ENCODE measurements around the gene CCR9. TPM values are rescaled to one million over a fixed set of nuclear protein-coding genes. Genes with fewer than 3 reads are reported as not detected.

The CCR9 gene
- total RNA-seq, 4 donors from 2014 or later: 0.14 to 1.3 TPM; not detected in 2

DNA sequence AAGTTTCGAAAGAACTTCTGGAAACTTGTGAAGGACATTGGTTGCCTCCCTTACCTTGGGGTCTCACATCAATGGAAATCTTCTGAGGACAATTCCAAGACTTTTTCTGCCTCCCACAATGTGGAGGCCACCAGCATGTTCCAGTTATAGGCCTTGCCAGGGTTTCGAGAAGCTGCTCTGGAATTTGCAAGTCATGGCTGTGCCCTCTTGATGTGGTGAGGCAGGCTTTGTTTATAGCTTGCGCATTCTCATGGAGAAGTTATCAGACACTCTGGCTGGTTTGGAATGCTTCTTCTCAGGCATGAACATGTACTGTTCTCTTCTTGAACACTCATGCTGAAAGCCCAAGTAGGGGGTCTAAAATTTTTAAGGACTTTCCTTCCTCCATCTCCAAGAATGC, 61.0 kb downstream of the CCR9 start:
- intact Hi-C loops (cut with DNase I; ENCODE audit: low total_unique reads): no loop called here
- 95% methylated on average over 3 of the region's 3 CpGs; no CpG with 5 or more reads in 1 of the 2 donors for WGBS, 2 donors (ENCODE audit: low coverage in 1 of 2)
- Histone ChIP-seq H3K36me3 (peaks cover 0 to 30% (median 7%) of the 10 kb centered on the region in 4 donors), H3K4me1 (peaks cover 0 to 12% (median 3%) of the 10 kb centered on the region in 4 donors), H3K9me3 (no peaks in the 10 kb centered on the region), H3K4me3 (no peak overlapping the region), H3K27ac (peak overlapping the region; percentile 21 to 51 (median 35)), H3K27me3 (no peaks in the 10 kb centered on the region)
- in situ Hi-C loops (cut with MboI; ENCODE audit: low pct_ligation_motif_present in 1 of 4, low pct_unique_long_range_greater_than_20kb in 1 of 4, low sequenced_read_pairs in 3 of 4): loop anchor here (10.0 to 25.0 kb wide), 5 partner anchors 137 to 440 kb away; partner anchors contain the start of genes CCR1 (in 2 of the 4), CCR2 (in 1 of the 4) and CCR5 (in 1 of the 4)
- TF ChIP-seq, protein P1, sequence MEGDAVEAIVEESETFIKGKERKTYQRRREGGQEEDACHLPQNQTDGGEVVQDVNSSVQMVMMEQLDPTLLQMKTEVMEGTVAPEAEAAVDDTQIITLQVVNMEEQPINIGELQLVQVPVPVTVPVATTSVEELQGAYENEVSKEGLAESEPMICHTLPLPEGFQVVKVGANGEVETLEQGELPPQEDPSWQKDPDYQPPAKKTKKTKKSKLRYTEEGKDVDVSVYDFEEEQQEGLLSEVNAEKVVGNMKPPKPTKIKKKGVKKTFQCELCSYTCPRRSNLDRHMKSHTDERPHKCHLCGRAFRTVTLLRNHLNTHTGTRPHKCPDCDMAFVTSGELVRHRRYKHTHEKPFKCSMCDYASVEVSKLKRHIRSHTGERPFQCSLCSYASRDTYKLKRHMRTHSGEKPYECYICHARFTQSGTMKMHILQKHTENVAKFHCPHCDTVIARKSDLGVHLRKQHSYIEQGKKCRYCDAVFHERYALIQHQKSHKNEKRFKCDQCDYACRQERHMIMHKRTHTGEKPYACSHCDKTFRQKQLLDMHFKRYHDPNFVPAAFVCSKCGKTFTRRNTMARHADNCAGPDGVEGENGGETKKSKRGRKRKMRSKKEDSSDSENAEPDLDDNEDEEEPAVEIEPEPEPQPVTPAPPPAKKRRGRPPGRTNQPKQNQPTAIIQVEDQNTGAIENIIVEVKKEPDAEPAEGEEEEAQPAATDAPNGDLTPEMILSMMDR (IDR thresholded peaks at IDR 0.05): no peak
- no peak for TF ChIP-seq POLR2A (IDR thresholded peaks at IDR 0.05)
- TF ChIP-seq POLR2AphosphoS5 (IDR thresholded peaks at IDR 0.05): no peak
- TF ChIP-seq EP300 (IDR thresholded peaks at IDR 0.05; ENCODE audit: low read depth): no peak
- no peak for DNase-seq

DNA sequence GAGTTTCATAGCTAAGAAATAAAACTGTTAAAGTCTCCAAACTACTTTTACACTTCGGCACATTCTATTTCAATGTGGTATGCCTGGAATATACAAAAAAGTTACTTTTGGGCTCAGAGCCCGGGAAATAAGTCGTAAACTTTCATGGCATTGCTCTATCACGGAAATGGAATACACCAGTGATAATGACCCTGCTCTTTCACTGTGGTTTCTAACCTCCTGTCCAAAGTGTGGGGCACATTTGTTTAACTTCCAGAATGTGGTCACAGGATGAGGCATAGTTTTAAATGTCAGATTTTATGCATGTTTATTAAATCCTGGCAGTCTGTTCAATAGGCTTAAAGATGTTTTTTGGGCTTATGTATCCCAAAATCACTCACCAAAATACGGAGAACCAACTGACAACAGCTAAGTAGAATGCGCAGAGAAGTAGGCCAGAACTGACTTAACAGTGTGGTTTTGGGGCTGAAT, 62.0 kb downstream of the CCR9 start:
- no peak overlapping the region for H3K4me3 ChIP-seq
- DNase-seq: no peak
- peaks cover 0 to 40% (median 11%) of the 10 kb centered on the region in 4 donors for H3K36me3 ChIP-seq
- peaks cover 0 to 12% (median 3%) of the 10 kb centered on the region in 4 donors for H3K4me1 ChIP-seq
- H3K27me3 ChIP-seq: no peaks in the 10 kb centered on the region
- no peaks in the 10 kb centered on the region for H3K9me3 ChIP-seq
- intact Hi-C loops (cut with DNase I; ENCODE audit: low total_unique reads): no loop called here
- in situ Hi-C loops (cut with MboI; ENCODE audit: low pct_ligation_motif_present in 1 of 4, low pct_unique_long_range_greater_than_20kb in 1 of 4, low sequenced_read_pairs in 3 of 4): loop anchor here (10.0 to 25.0 kb wide), 5 partner anchors 136 to 439 kb away; partner anchors contain the start of genes CCR1 (in 2 of the 4), CCR2 (in 1 of the 4) and CCR5 (in 1 of the 4)
- 57 to 69% methylated on average over 3 to 6 of the region's 6 CpGs for WGBS, 2 donors (ENCODE audit: low coverage in 1 of 2)
- no peak for TF ChIP-seq EP300 (IDR thresholded peaks at IDR 0.05; ENCODE audit: low read depth)
- no peak for TF ChIP-seq POLR2A (IDR thresholded peaks at IDR 0.05)
- peak in 1 of 3 donors; percentile 37 for TF ChIP-seq POLR2AphosphoS5 (IDR thresholded peaks at IDR 0.05)
- peak overlapping the region; percentile 32 to 51 (median 42) for H3K27ac ChIP-seq

DNA sequence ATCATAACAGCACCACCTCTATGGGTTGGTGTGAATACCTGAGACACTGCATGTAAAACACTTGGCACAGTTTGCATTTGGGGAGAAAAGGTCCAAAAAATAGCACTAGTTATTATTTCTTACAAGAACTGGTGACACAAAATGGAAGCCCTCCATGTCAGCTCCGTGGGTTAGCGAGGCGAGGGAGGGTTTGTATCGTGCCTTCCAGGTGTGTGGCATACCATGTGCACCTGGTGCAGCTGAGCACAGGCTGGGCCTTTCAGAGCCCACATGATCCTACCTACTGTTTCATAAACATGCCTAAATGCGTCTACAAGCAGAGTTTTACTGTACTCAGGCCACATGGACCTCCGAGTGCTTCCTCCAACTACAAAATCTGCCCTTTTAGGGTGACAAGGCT, 62.5 kb downstream of the CCR9 start:
- no peak overlapping the region for H3K4me3 ChIP-seq
- H3K9me3 ChIP-seq: no peaks in the 10 kb centered on the region
- WGBS, 2 donors (ENCODE audit: low coverage in 1 of 2): 90% methylated on average over 6 of the region's 6 CpGs; no CpG with 5 or more reads in 1 of the 2 donors
- peak overlapping the region; percentile 32 to 51 (median 42) for H3K27ac ChIP-seq
- no peaks in the 10 kb centered on the region for H3K27me3 ChIP-seq
- intact Hi-C loops (cut with DNase I; ENCODE audit: low total_unique reads) (no loop called here), in situ Hi-C loops (cut with MboI; ENCODE audit: low pct_ligation_motif_present in 1 of 4, low pct_unique_long_range_greater_than_20kb in 1 of 4, low sequenced_read_pairs in 3 of 4) (loop anchor here (10.0 to 25.0 kb wide), 5 partner anchors 136 to 438 kb away; partner anchors contain the start of genes CCR1 (in 2 of the 4), CCR2 (in 1 of the 4) and CCR5 (in 1 of the 4))
- H3K4me1 ChIP-seq: peaks cover 0 to 12% (median 3%) of the 10 kb centered on the region in 4 donors
- TF ChIP-seq POLR2AphosphoS5 (IDR thresholded peaks at IDR 0.05) (no peak), EP300 (IDR thresholded peaks at IDR 0.05; ENCODE audit: low read depth) (no peak), POLR2A (IDR thresholded peaks at IDR 0.05) (no peak)
- TF ChIP-seq, protein P1 (IDR thresholded peaks at IDR 0.05): no peak
- no peak for DNase-seq
- H3K36me3 ChIP-seq: peaks cover 0 to 46% (median 13%) of the 10 kb centered on the region in 4 donors

DNA sequence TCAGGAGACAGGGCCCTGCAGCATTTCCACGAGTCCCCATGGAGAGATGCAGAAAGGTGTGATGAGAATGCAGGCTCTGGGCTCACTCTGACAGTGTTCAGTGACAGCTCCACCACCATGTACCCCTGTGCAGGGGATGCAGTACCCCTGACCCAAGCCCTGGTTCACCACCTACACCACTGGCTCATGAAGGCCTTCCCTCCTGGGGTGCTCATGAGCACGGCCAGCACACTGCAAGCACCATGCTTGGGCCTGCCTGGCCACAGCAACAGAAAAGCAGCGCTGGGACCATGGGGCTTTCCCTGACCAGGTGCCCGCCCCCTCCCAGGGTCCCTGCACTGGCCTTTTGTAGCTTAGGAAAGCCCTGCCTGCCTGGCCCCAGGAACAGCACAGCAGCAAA, 63.1 kb downstream of the CCR9 start:
- no peak for TF ChIP-seq EP300 (IDR thresholded peaks at IDR 0.05; ENCODE audit: low read depth)
- TF ChIP-seq POLR2A (IDR thresholded peaks at IDR 0.05): no peak
- TF ChIP-seq POLR2AphosphoS5 (IDR thresholded peaks at IDR 0.05): no peak
- TF ChIP-seq, protein P1 (IDR thresholded peaks at IDR 0.05): no peak
- WGBS, 2 donors (ENCODE audit: low coverage in 1 of 2): 89% methylated on average over 4 of the region's 4 CpGs; no CpG with 5 or more reads in 1 of the 2 donors
- in situ Hi-C loops (cut with MboI; ENCODE audit: low pct_ligation_motif_present in 1 of 4, low pct_unique_long_range_greater_than_20kb in 1 of 4, low sequenced_read_pairs in 3 of 4): loop anchor here (10.0 to 25.0 kb wide), 5 partner anchors 135 to 438 kb away; partner anchors contain the start of genes CCR1 (in 2 of the 4), CCR2 (in 1 of the 4) and CCR5 (in 1 of the 4)

More for the DNA sequence above, 63.1 kb downstream of the CCR9 start:
- Histone ChIP-seq H3K36me3 (peaks cover 0 to 51% (median 16%) of the 10 kb centered on the region in 4 donors), H3K4me3 (no peak overlapping the region), H3K27ac (peak overlapping the region in 3 of 4 donors; percentile 38 to 51 (median 47)), H3K4me1 (peaks cover 0 to 12% (median 3%) of the 10 kb centered on the region in 4 donors), H3K9me3 (no peaks in the 10 kb centered on the region), H3K27me3 (no peaks in the 10 kb centered on the region)
- intact Hi-C loops (cut with DNase I; ENCODE audit: low total_unique reads): no loop called here
- no peak for DNase-seq

Measured in transverse colon (tissue), 4 donors.